ENCODE measurements around the gene ZNF862.

DNA sequence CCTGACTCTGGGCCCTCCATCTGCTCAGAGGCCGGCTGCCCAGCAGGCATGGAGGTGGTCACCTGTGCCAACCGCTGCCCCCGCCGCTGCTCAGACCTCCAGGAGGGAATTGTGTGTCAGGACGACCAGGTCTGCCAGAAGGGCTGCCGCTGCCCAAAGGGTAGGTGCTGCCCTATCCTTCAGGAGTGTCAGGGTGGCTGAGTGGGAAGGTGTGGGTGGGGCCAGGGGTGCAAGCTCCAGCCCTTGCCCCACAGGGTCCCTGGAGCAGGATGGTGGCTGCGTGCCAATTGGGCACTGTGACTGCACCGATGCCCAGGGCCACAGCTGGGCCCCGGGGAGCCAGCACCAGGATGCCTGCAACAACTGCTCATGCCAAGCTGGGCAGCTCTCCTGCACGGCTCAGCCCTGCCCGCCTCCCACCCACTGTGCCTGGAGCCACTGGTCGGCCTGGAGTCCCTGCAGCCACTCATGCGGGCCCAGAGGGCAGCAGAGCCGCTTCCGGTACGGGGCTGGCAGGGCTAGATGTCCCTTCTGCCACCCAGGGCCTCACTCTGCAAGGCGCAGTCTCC lies 17.5 kb upstream of the ZNF862 start:
- TF ChIP-seq ZFP30 (CRISPR knock-in tag; IDR thresholded peaks at IDR 0.05): no peak
- TF ChIP-seq ZNF70 (CRISPR knock-in tag; IDR thresholded peaks at IDR 0.05): no peak
- TF ChIP-seq ZNF8 (CRISPR knock-in tag; IDR thresholded peaks at IDR 0.05): no peak
- TF ChIP-seq PPARA (CRISPR knock-in tag; IDR thresholded peaks at IDR 0.05; ENCODE audit: borderline replicate concordance): no peak
- TF ChIP-seq, protein P1, sequence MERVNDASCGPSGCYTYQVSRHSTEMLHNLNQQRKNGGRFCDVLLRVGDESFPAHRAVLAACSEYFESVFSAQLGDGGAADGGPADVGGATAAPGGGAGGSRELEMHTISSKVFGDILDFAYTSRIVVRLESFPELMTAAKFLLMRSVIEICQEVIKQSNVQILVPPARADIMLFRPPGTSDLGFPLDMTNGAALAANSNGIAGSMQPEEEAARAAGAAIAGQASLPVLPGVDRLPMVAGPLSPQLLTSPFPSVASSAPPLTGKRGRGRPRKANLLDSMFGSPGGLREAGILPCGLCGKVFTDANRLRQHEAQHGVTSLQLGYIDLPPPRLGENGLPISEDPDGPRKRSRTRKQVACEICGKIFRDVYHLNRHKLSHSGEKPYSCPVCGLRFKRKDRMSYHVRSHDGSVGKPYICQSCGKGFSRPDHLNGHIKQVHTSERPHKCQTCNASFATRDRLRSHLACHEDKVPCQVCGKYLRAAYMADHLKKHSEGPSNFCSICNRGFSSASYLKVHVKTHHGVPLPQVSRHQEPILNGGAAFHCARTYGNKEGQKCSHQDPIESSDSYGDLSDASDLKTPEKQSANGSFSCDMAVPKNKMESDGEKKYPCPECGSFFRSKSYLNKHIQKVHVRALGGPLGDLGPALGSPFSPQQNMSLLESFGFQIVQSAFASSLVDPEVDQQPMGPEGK (CRISPR knock-in tag; IDR thresholded peaks at IDR 0.05; ENCODE audit: borderline replicate concordance): no peak
- TF ChIP-seq TOX (CRISPR knock-in tag; IDR thresholded peaks at IDR 0.05; ENCODE audit: borderline replicate concordance): no peak
- no peak for TF ChIP-seq ISL1 (CRISPR knock-in tag; IDR thresholded peaks at IDR 0.05)
- no peak for TF ChIP-seq TCF4 (CRISPR knock-in tag; IDR thresholded peaks at IDR 0.05; ENCODE audit: borderline replicate concordance)
- TF ChIP-seq, protein P2, sequence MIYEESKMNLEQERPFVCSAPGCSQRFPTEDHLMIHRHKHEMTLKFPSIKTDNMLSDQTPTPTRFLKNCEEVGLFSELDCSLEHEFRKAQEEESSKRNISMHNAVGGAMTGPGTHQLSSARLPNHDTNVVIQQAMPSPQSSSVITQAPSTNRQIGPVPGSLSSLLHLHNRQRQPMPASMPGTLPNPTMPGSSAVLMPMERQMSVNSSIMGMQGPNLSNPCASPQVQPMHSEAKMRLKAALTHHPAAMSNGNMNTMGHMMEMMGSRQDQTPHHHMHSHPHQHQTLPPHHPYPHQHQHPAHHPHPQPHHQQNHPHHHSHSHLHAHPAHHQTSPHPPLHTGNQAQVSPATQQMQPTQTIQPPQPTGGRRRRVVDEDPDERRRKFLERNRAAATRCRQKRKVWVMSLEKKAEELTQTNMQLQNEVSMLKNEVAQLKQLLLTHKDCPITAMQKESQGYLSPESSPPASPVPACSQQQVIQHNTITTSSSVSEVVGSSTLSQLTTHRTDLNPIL (CRISPR knock-in tag; IDR thresholded peaks at IDR 0.05; ENCODE audit: low read depth): no peak

Measured in SK-N-SH treated with all-trans-retinoic acid at 6 μM for 48 hours (cell line).